H1 (cell line): Measurements from ENCODE around the gene ASCL5. TPM values are rescaled to one million over a fixed set of nuclear protein-coding genes. Genes with fewer than 3 reads are reported as not detected.

Experiments used
- CTCF ChIA-PET: fragments of 300-600 bp; sonication (Branson Sonifier 250); formaldehyde crosslinking; loops from one replicate; lab custom pipeline; 2021; ENCODE audit not compliant: partially characterized antibody; lab: Charles Lee
- POLR2A ChIA-PET: fragments of 300-600 bp; sonication (Branson Sonifier 250); formaldehyde crosslinking; loops from one replicate; lab custom pipeline; 2021; ENCODE audit warnings: inconsistent platforms; ENCODE audit not compliant: partially characterized antibody; lab: Charles Lee
- DNase-seq, 2 experiments: peaks; one replicate each; pipeline versions ENCODE4 v3.0.0 to v3.0.0-alpha.2; 2010 to 2022; ENCODE audit warnings: low spot score in 2 of 2, low read depth in 1 of 2, mixed read lengths in 1 of 2
- FAIRE-seq: peaks from 2 replicates; lab custom pipeline; 2011; peaks lifted over from hg19 to GRCh38; lab: Jason Lieb, UNC
- H2AFZ ChIP-seq: 2 replicates; pipeline ENCODE4 v1.8.1; 2012; ENCODE audit warnings: low read length, inconsistent platforms
- H2AK5ac ChIP-seq: 2 replicates; pipeline ENCODE4 v1.6.1; 2013; ENCODE audit warnings: low read depth, low read length
- H2BK120ac ChIP-seq: replicated peaks from 2 replicates; pipeline ENCODE3; 2013; ENCODE audit warnings: low read depth, low read length, inconsistent platforms
- H2BK12ac ChIP-seq: 2 replicates; pipeline ENCODE4 v1.6.1; 2013; ENCODE audit warnings: low read depth, low read length
- H2BK15ac ChIP-seq: 2 replicates; pipeline ENCODE4 v1.6.1; 2013; ENCODE audit warnings: low read length
- H2BK20ac ChIP-seq: 2 replicates; pipeline ENCODE4 v1.6.1; 2013; ENCODE audit warnings: low read length
- H2BK5ac ChIP-seq: 2 replicates; pipeline ENCODE4 v1.6.1; 2013; ENCODE audit warnings: low read depth, low read length
- H3K14ac ChIP-seq: 2 replicates; pipeline ENCODE4 v1.6.1; 2013; ENCODE audit warnings: inconsistent platforms; ENCODE audit not compliant: insufficient read length
- H3K18ac ChIP-seq: 2 replicates; pipeline ENCODE4 v1.6.1; 2013; ENCODE audit warnings: low read length; ENCODE audit errors: extremely low read depth
- H3K23ac ChIP-seq: 2 replicates; pipeline ENCODE4 v1.6.1; 2013; ENCODE audit warnings: inconsistent platforms; ENCODE audit not compliant: insufficient read length
- H3K23me2 ChIP-seq: 2 replicates; pipeline ENCODE4 v1.6.1; 2013; ENCODE audit warnings: low read depth, low read length
- H3K27ac ChIP-seq: 2 replicates; pipeline ENCODE4 v1.6.1; 2011; ENCODE audit warnings: low read depth, low read length, inconsistent platforms
- H3K27me3 ChIP-seq, 4 experiments: replicated peaks in 1 of 4; 1 replicate in 1 of 4; 2 replicates in 3 of 4; pipeline versions ENCODE4 v1.6.1 to v1.8.1; 2011 to 2013; ENCODE audit warnings: low read length in 3 of 4, mild to moderate bottlenecking in 3 of 4, inconsistent platforms in 2 of 4, mixed read lengths in 2 of 4, moderate library complexity in 1 of 4; ENCODE audit not compliant: control insufficient read depth in 3 of 4, insufficient read depth in 3 of 4; ENCODE audit errors: extremely low read depth in 1 of 4
- H3K36me3 ChIP-seq, 4 experiments: 2 replicates each; pipeline versions ENCODE4 v1.6.1 to v1.8.1; 2011 to 2013; ENCODE audit warnings: mild to moderate bottlenecking in 4 of 4, low read length in 3 of 4, moderate library complexity in 2 of 4, control low read depth in 1 of 4, inconsistent platforms in 1 of 4; ENCODE audit not compliant: insufficient read depth in 4 of 4, control insufficient read depth in 2 of 4
- H3K4ac ChIP-seq: replicated peaks from 2 replicates; pipeline ENCODE3; 2013; ENCODE audit warnings: low read length, low read depth, mixed read lengths, inconsistent platforms; ENCODE audit not compliant: insufficient read length
- H3K4me1 ChIP-seq, 4 experiments: replicated peaks in 1 of 4; 1 replicate in 1 of 4; 2 replicates in 3 of 4; pipeline versions ENCODE4 v1.6.1 to v1.8.1; 2011 to 2013; ENCODE audit warnings: low read length in 3 of 4, inconsistent platforms in 2 of 4, mixed read lengths in 1 of 4; ENCODE audit not compliant: insufficient read depth in 4 of 4, control insufficient read depth in 3 of 4
- H3K4me2 ChIP-seq, 2 experiments: 2 replicates each; pipeline versions ENCODE4 v1.6.1 to v1.8.1; 2011 to 2013; ENCODE audit warnings: low read depth in 2 of 2, low read length in 2 of 2, control low read depth in 1 of 2, inconsistent platforms in 1 of 2, mild to moderate bottlenecking in 1 of 2; ENCODE audit not compliant: insufficient read depth in 1 of 2
- H3K4me3 ChIP-seq, 4 experiments: fragments of 200-600, 300-600 bp in 1 of 4; sonication (generic), shearing (Covaris generic), sonication (Bioruptor Twin) in 1 of 4; 2 replicates each; pipeline versions ENCODE4 v1.5.1 to v1.8.1; 2011 to 2016; ENCODE audit warnings: low read length in 4 of 4, low read depth in 3 of 4, control low read depth in 2 of 4, inconsistent platforms in 2 of 4, mild to moderate bottlenecking in 2 of 4, mixed read lengths in 1 of 4, moderate library complexity in 1 of 4; ENCODE audit not compliant: insufficient read depth in 2 of 4; ENCODE audit errors: extremely low read depth in 1 of 4
- H3K56ac ChIP-seq: replicated peaks from 2 replicates; pipeline ENCODE3; 2013; ENCODE audit warnings: low read depth, mild to moderate bottlenecking, mixed read lengths, low read length, inconsistent platforms; ENCODE audit not compliant: insufficient read length
- H3K79me1 ChIP-seq: 2 replicates; pipeline ENCODE4 v1.6.1; 2013; ENCODE audit warnings: low read depth, low read length, control low read depth
- H3K79me2 ChIP-seq, 2 experiments: 2 replicates each; pipeline versions ENCODE4 v1.6.1 to v1.8.1; 2012 to 2013; ENCODE audit warnings: low read length in 2 of 2, mild to moderate bottlenecking in 2 of 2, inconsistent platforms in 1 of 2; ENCODE audit not compliant: insufficient read depth in 2 of 2, control insufficient read depth in 1 of 2
- H3K9ac ChIP-seq, 4 experiments: replicated peaks in 1 of 4; 1 replicate in 1 of 4; 2 replicates in 3 of 4; pipeline versions ENCODE4 v1.6.1 to v1.8.1; 2011 to 2013; ENCODE audit warnings: low read depth in 3 of 4, low read length in 3 of 4, control low read depth in 2 of 4, mild to moderate bottlenecking in 2 of 4, moderate library complexity in 2 of 4, inconsistent platforms in 1 of 4; ENCODE audit errors: extremely low read depth in 1 of 4
- H3K9me3 ChIP-seq, 2 experiments: 2 replicates each; pipeline versions ENCODE4 v1.6.1 to v1.8.1; 2012 to 2013; ENCODE audit warnings: mild to moderate bottlenecking in 2 of 2, moderate library complexity in 2 of 2, control low read depth in 1 of 2, inconsistent platforms in 1 of 2, low read depth in 1 of 2, low read length in 1 of 2, mixed read lengths in 1 of 2; ENCODE audit not compliant: insufficient read depth in 2 of 2
- H4K20me1 ChIP-seq, 2 experiments: replicated peaks in 1 of 2; 2 replicates each; pipeline versions ENCODE3 to v1.8.1; 2011 to 2013; ENCODE audit warnings: inconsistent platforms in 2 of 2, low read length in 2 of 2, mild to moderate bottlenecking in 1 of 2; ENCODE audit not compliant: insufficient read depth in 2 of 2, control insufficient read depth in 1 of 2
- H4K5ac ChIP-seq: 2 replicates; pipeline ENCODE4 v1.6.1; 2013; ENCODE audit warnings: low read length, low read depth, mixed read lengths, inconsistent platforms; ENCODE audit not compliant: insufficient read length
- H4K8ac ChIP-seq: 2 replicates; pipeline ENCODE4 v1.8.0; 2013; ENCODE audit warnings: mild to moderate bottlenecking, moderate library complexity, low read length, inconsistent platforms; ENCODE audit not compliant: insufficient read depth; ENCODE audit errors: extremely low read depth
- H4K91ac ChIP-seq: replicated peaks from 2 replicates; pipeline ENCODE3; 2013; ENCODE audit warnings: low read length, mixed read lengths, inconsistent platforms; ENCODE audit not compliant: insufficient read length
- KDM1A ChIP-seq: fragments of 200-600, 300-600 bp; sonication (generic); IDR thresholded peaks from 2 replicates; pipeline ENCODE4 v1.7.1; 2016; ENCODE audit warnings: mild to moderate bottlenecking, low read length, borderline replicate concordance
- WGBS, 2 experiments: shearing (Covaris generic) in 1 of 2; methylation state at CpG; one replicate each; pipeline versions ENCODE4 v1.1.6 to v1.1.7; 2013 to 2015; ENCODE audit warnings: low lambda C conversion rate in 2 of 2, mixed read lengths in 2 of 2, inconsistent platforms in 1 of 2, low coverage in 1 of 2, missing lambda C conversion rate in 1 of 2; ENCODE audit not compliant: insufficient replicate concordance in 2 of 2, insufficient coverage in 1 of 2, insufficient read length in 1 of 2; ENCODE audit errors: extremely low coverage in 1 of 2, missing lambda C conversion rate in 1 of 2; 5-methylcytosine and 5-hydroxymethylcytosine counted together
- polyA plus RNA-seq, 7 experiments: library from polyadenylated mRNA; depleted of rRNA in 3 of 7; stranded (reverse) in 5 of 7; unstranded in 2 of 7; fragments of >200 nt in 5 of 7; fragments of 200-250 nt in 2 of 7; gene quantifications; 1 replicate in 5 of 7; 2 replicates in 1 of 7; 4 replicates in 1 of 7; pipeline versions ENCODE4 v1.2.1 to v1.2.3, GENCODE V29; 2011 to 2013; ENCODE audit warnings: missing spikeins in 2 of 7, mixed read lengths in 2 of 7
- total RNA-seq: library from RNA; stranded (reverse); fragmentation: NEBNext Ultra II Directional; extraction: Animal tissue kit (Norgen Biotek cat#: 25700); gene quantifications from 2 replicates; pipeline ENCODE4 v1.2.1, GENCODE V29; 2021

The ASCL5 gene
- total and polyA plus RNA-seq, 2 of the 8 experiments (the other 6 are each of a cell fraction or from before 2014, with no cell fraction given): 0.29 to 0.41 TPM

GRCh38 chr1:201088395-201088794 is 38.6 kb downstream of the ASCL5 start:
- Histone ChIP-seq H3K23me2 (no peaks in the 10 kb centered on the region), H4K20me1 (no peaks in the 10 kb centered on the region), H3K4me2 (no peak overlapping the region), H3K23ac (no peak overlapping the region), H2BK12ac (no peak overlapping the region), H2BK20ac (no peak overlapping the region), H2AFZ (no peak overlapping the region), H4K91ac (no peak overlapping the region), H3K4ac (no peak overlapping the region), H2BK120ac (no peak overlapping the region), H2BK15ac (no peak overlapping the region), H3K36me3 (no peaks in the 10 kb centered on the region), H3K18ac (no peak overlapping the region), H3K79me1 (no peaks in the 10 kb centered on the region), H3K56ac (no peak overlapping the region), H3K27ac (no peak overlapping the region), H3K4me1 (no peaks in the 10 kb centered on the region), H3K9me3 (no peaks in the 10 kb centered on the region), H3K9ac (no peak overlapping the region), H4K8ac (no peak overlapping the region), H2BK5ac (no peak overlapping the region), H3K14ac (no peak overlapping the region), H3K27me3 (no peaks in the 10 kb centered on the region), H3K4me3 (no peak overlapping the region), H3K79me2 (no peaks in the 10 kb centered on the region), H4K5ac (no peak overlapping the region), H2AK5ac (no peak overlapping the region)
- DNase-seq (no peak), FAIRE-seq (no peak)
- 91% methylated on average over 4 of the region's 4 CpGs; no CpG with 5 or more reads in 1 of the 2 experiments for WGBS, 2 experiments
- CTCF ChIA-PET: interaction anchor here (1.0 to 3.6 kb wide), 5 partner anchors 8 to 69 kb away, joined by 3 to 29 read pairs (median 7); no protein-coding TSS in a partner anchor
- POLR2A ChIA-PET: no interaction called here
- no peak for TF ChIP-seq KDM1A
